Erythroblast (primary cell): ENCODE measurements around the gene RNF220.

Source experiments
- GATA1 ChIP-seq: IDR thresholded peaks from 2 replicates; pipeline ENCODE4 v1.6.1; 2011; ENCODE audit warnings: low read depth, mild to moderate bottlenecking, control low read depth, low read length, moderate library complexity
- POLR2A ChIP-seq: IDR thresholded peaks from 2 replicates; pipeline ENCODE4 v1.6.1; 2011; ENCODE audit warnings: mild to moderate bottlenecking, low read length

- TF ChIP-seq POLR2A (no peak), GATA1 (no peak)
These were observed 185.4 kb downstream of the RNF220 start for GRCh38 chr1:44590475-44590874.
